Thoracic aorta (tissue), 2 donors: Measurements from ENCODE around the gene VIM. TPM values are rescaled to one million over a fixed set of nuclear protein-coding genes. Genes with fewer than 3 reads are reported as not detected.

Experiments used
- ATAC-seq: fragments of 150-250 bp; one replicate; pipeline ENCODE4 v1.8.0; 2017; ENCODE audit warnings: low read depth; ENCODE audit not compliant: insufficient number of reproducible peaks, low FRiP score
- DNase-seq: peaks from one replicate; pipeline ENCODE4 v3.0.0-alpha.2; 2020; ENCODE audit warnings: low spot score
- H3K27ac ChIP-seq, 2 donors: fragments of 200-600 bp; sonication (generic); 1 replicate in 1 of 2; 2 replicates in 1 of 2; pipeline ENCODE4 v1.5.1; 2016; ENCODE audit warnings: mild to moderate bottlenecking in 2 of 2, moderate library complexity in 2 of 2
- H3K27me3 ChIP-seq: fragments of 200-600 bp; sonication (generic); replicated peaks from 2 replicates; pipeline ENCODE4 v1.6.0; 2016; ENCODE audit warnings: mild to moderate bottlenecking; ENCODE audit not compliant: insufficient read depth
- H3K36me3 ChIP-seq: fragments of 200-600 bp; sonication (generic); one replicate; pipeline ENCODE4 v1.5.1; 2016
- H3K4me1 ChIP-seq, 2 donors: fragments of 200-600 bp; sonication (generic); 1 replicate in 1 of 2; 2 replicates in 1 of 2; pipeline versions ENCODE4 v1.5.1 to v1.6.0; 2016; ENCODE audit warnings: low read depth in 2 of 2, mild to moderate bottlenecking in 1 of 2; ENCODE audit not compliant: control insufficient read depth in 1 of 2
- H3K4me3 ChIP-seq: fragments of 200-600 bp; sonication (generic); 2 replicates; pipeline ENCODE4 v1.5.1; 2016; ENCODE audit warnings: mild to moderate bottlenecking
- H3K9me3 ChIP-seq: fragments of 200-600 bp; sonication (generic); 2 replicates; pipeline ENCODE4 v1.5.1; 2016
- total RNA-seq, 2 donors: library from RNA; depleted of rRNA; stranded (reverse); fragments of >200 nt; gene quantifications; one replicate each; pipeline versions ENCODE4 v1.1.0 to v1.2.3, GENCODE V29; 2016
- TF ChIP-seq, protein P1 (sequence below): fragments of 200-600 bp; sonication (generic); IDR thresholded peaks from one replicate; pipeline ENCODE4 v1.5.1; 2019; ENCODE audit warnings: antibody characterized with exemption

Gene VIM
- total RNA-seq, 2 donors from 2014 or later, result 5,884 to 8,033 TPM

- H3K9me3 ChIP-seq, result no peaks in the 10 kb centered on the region
- no peak overlapping the region for H3K4me3 ChIP-seq
- H3K27me3 ChIP-seq, result no peaks in the 10 kb centered on the region
- no peak for DNase-seq
- ATAC-seq, result no peak
- H3K27ac ChIP-seq, result no peak overlapping the region
- H3K36me3 ChIP-seq, result no peaks in the 10 kb centered on the region
- TF ChIP-seq, protein P1, sequence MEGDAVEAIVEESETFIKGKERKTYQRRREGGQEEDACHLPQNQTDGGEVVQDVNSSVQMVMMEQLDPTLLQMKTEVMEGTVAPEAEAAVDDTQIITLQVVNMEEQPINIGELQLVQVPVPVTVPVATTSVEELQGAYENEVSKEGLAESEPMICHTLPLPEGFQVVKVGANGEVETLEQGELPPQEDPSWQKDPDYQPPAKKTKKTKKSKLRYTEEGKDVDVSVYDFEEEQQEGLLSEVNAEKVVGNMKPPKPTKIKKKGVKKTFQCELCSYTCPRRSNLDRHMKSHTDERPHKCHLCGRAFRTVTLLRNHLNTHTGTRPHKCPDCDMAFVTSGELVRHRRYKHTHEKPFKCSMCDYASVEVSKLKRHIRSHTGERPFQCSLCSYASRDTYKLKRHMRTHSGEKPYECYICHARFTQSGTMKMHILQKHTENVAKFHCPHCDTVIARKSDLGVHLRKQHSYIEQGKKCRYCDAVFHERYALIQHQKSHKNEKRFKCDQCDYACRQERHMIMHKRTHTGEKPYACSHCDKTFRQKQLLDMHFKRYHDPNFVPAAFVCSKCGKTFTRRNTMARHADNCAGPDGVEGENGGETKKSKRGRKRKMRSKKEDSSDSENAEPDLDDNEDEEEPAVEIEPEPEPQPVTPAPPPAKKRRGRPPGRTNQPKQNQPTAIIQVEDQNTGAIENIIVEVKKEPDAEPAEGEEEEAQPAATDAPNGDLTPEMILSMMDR, result no peak
- no peaks in the 10 kb centered on the region for H3K4me1 ChIP-seq
Measured at GRCh38 chr10:17278607-17279240, 50.7 kb downstream of the VIM start.

DNA sequence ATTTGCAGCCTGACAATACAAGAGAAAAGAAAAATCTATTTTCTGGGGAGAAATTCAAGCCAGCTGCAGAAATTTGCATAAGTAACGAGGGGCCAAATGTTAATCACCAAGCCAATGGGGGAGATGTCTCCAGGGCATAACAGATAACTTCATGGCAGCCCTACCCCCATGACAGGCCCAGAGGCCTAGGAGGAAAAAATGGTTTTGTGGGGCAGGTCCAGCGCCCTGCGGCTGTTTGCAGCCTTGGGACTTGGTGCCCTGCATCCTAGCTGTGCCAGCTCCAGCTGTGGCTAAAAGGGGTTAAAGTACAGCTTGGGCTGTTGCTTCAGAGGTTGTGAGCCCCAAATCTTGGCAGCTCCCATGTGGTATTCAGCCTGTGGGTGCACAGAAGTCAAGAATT, 54.3 kb downstream of the VIM start:
- Histone ChIP-seq H3K9me3 (no peaks in the 10 kb centered on the region), H3K4me3 (no peak overlapping the region), H3K27me3 (no peaks in the 10 kb centered on the region), H3K27ac (no peak overlapping the region), H3K36me3 (no peaks in the 10 kb centered on the region), H3K4me1 (no peaks in the 10 kb centered on the region)
- DNase-seq (no peak), ATAC-seq (no peak)
- TF ChIP-seq, protein P1, result no peak

DNA sequence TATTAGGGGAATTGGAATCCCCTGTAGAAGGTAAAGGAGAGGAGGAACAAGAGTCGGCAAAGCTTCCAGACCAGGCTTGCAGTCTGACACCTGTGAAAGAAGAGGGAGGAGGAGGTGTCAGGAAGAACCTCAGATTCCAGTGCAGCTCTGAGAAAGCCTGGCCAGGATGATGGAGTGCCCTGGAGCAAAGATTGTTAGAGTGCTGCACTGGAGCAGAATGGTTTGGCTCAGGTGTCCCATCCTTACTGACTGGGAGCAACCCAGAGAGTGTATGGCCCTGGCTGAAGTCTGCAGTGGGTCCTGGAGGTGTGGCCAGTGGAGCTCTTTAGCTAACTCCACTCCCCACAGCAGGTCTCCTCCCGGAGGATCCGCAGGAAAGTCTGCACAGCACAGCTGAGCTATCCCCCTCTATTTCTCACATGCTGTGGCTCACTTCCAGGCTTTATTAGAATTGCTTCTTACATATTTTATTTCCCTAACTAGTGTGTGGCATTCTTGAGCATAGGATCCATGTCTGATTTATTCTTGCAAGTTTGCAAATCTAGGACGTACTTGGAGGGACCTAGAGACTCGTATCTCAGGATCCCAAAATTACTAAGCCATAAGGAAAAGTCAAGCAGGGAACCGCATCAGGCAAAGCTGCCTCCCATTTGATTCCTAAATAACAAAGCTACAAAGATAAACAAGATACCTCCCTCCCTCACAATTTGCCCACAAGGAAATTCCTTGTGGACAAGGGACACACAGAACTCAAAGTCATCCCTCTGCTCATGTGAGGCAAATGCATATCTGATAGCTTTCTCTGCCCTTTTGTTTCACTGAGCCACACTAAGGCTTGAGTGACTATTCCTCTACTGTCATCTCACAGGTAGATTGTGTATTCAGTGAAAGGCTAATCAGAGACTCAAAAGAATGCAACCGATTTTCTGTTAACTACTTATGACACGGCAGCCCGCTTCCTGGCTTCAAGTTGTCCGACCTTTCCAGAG, 58.8 kb downstream of the VIM start:
- H3K27me3 ChIP-seq, result no peaks in the 10 kb centered on the region
- H3K36me3 ChIP-seq, result no peaks in the 10 kb centered on the region
- no peak overlapping the region for H3K4me3 ChIP-seq
- ATAC-seq (no peak), DNase-seq (no peak)
- TF ChIP-seq, protein P1, result no peak
- H3K9me3 ChIP-seq, result no peaks in the 10 kb centered on the region
- H3K4me1 ChIP-seq, result no peaks in the 10 kb centered on the region
- no peak overlapping the region for H3K27ac ChIP-seq

Other genes starting within 250 kb of the VIM start
- gene CUBN, start 98.4 kb upstream of the VIM start, total RNA-seq, result 1 to 10 TPM; 4.1 to 4.6 TPM
- gene TRDMT1, start 26.6 kb upstream of the VIM start, total RNA-seq, result 10 to 100 TPM; 12.3 to 21.0 TPM
- 1 to 10 TPM; 1.5 to 8.9 TPM for gene ST8SIA6, start 226.4 kb downstream of the VIM start, total RNA-seq